ENCODE data around the gene OPA1. TPM values are rescaled to one million over a fixed set of nuclear protein-coding genes. Genes with fewer than 3 reads are reported as not detected.

Gene OPA1
- total RNA-seq, 1 experiment from 2014 or later, result 75.4 TPM

DNA sequence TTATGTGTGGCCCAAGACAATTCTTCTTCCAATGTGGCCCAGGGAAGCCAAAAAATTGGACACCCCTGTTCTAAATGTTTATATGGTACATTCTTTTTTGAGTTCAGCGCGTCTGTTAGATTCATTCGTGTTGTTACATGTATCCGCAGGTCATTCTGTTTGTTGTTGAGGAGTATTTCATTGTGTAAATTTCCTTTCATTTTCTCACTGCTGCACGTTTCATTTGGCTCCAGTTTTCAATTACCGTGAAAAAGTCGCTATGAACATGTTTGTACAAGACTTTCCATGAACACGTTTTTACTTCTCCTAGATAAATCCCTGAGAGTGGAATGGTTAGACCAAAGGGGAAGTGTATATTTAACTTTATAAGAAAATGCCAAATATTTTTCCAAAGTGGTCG, 7.5 kb upstream of the OPA1 start:
- no peak overlapping the region for H3K4me2 ChIP-seq (ENCODE audit: insufficient read depth, insufficient read length, low read length)
- H3K9me3 Mint-ChIP-seq, result no peaks in the 10 kb centered on the region
- H3K4me1 Mint-ChIP-seq, result peaks cover 4 to 7% of the 10 kb centered on the region in 2 experiments; a peak in 2 of 4 replicates
- H2BK5ac ChIP-seq (ENCODE audit: insufficient read length, low read length), result no peak overlapping the region
- H3K27me3 ChIP-seq (ENCODE audit: insufficient read depth, low read length), result no peaks in the 10 kb centered on the region
- no peak overlapping the region for H2AK5ac ChIP-seq (ENCODE audit: insufficient read length, low read length)
- H2BK120ac ChIP-seq (ENCODE audit: low read depth, low read length, poor library complexity, severe bottlenecking), result no peak overlapping the region
- H3K79me2 ChIP-seq (ENCODE audit: insufficient read depth, low read length), result no peaks in the 10 kb centered on the region
- H3K27me3 Mint-ChIP-seq (ENCODE audit: low read depth), result no peaks in the 10 kb centered on the region
- H2BK12ac ChIP-seq (ENCODE audit: insufficient read length, low read depth, low read length), result no peak overlapping the region
- no peak overlapping the region for H2AFZ ChIP-seq (ENCODE audit: low read length)
- H2BK15ac ChIP-seq (ENCODE audit: low read depth, low read length), result no peak overlapping the region
- H3K79me1 ChIP-seq (ENCODE audit: insufficient read depth, low read depth, low read length, poor library complexity, severe bottlenecking), result no peaks in the 10 kb centered on the region
- DNase-seq, result no peak
- H4K8ac ChIP-seq (replicated peaks; ENCODE audit: insufficient read length, low read depth, low read length), result no peak overlapping the region
- H3T11ph ChIP-seq (ENCODE audit: low read length), result no peak overlapping the region
- H3K4me1 ChIP-seq (ENCODE audit: insufficient read depth, low read length), result no peaks in the 10 kb centered on the region
- H3K14ac ChIP-seq (ENCODE audit: insufficient read depth, low read length), result no peak overlapping the region
- H3K18ac ChIP-seq (ENCODE audit: insufficient read length, low read depth, low read length), result no peak overlapping the region
- WGBS (ENCODE audit: extremely low coverage, insufficient read length, low lambda C conversion rate), result no CpG with 5 or more reads among the region's 9 CpGs
- H3K9me3 ChIP-seq (ENCODE audit: control insufficient read depth, low read depth, low read length), result no peaks in the 10 kb centered on the region
- no peak overlapping the region for H3K9ac ChIP-seq (ENCODE audit: extremely low read depth, insufficient read length, low read length)
- H3K36me3 Mint-ChIP-seq (ENCODE audit: insufficient read depth in 1 of 3, low read depth in 3 of 3), result no peaks in the 10 kb centered on the region
- no peak overlapping the region for H3K27ac Mint-ChIP-seq
- H3K23ac ChIP-seq (ENCODE audit: insufficient read length, low read depth, low read length), result no peak overlapping the region
- TF ChIP-seq, protein P1, sequence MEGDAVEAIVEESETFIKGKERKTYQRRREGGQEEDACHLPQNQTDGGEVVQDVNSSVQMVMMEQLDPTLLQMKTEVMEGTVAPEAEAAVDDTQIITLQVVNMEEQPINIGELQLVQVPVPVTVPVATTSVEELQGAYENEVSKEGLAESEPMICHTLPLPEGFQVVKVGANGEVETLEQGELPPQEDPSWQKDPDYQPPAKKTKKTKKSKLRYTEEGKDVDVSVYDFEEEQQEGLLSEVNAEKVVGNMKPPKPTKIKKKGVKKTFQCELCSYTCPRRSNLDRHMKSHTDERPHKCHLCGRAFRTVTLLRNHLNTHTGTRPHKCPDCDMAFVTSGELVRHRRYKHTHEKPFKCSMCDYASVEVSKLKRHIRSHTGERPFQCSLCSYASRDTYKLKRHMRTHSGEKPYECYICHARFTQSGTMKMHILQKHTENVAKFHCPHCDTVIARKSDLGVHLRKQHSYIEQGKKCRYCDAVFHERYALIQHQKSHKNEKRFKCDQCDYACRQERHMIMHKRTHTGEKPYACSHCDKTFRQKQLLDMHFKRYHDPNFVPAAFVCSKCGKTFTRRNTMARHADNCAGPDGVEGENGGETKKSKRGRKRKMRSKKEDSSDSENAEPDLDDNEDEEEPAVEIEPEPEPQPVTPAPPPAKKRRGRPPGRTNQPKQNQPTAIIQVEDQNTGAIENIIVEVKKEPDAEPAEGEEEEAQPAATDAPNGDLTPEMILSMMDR (conservative IDR thresholded peaks at IDR 0.05), result no peak
- H3K4me3 Mint-ChIP-seq, result no peak overlapping the region
- H3K27ac ChIP-seq (ENCODE audit: insufficient read length, low read depth, low read length), result no peak overlapping the region
- H4K5ac ChIP-seq (ENCODE audit: insufficient read length, low read depth, low read length), result no peak overlapping the region
- no peak overlapping the region for H3K4ac ChIP-seq (ENCODE audit: low read depth, low read length)
- no peak overlapping the region for H3K56ac ChIP-seq (ENCODE audit: insufficient read length, low read depth, low read length)
- no peak overlapping the region for H2BK20ac ChIP-seq (ENCODE audit: low read depth, low read length, poor library complexity, severe bottlenecking)
- H4K20me1 ChIP-seq (ENCODE audit: control insufficient read depth, insufficient read depth, insufficient read length), result no peaks in the 10 kb centered on the region
- no peak overlapping the region for H4K91ac ChIP-seq (ENCODE audit: insufficient read length, low read depth, low read length)
- no peaks in the 10 kb centered on the region for H3K23me2 ChIP-seq (ENCODE audit: insufficient read length, low read depth, low read length, poor library complexity, severe bottlenecking)
